ENCODE data around the gene SGK1.

The SGK1 gene

DNA sequence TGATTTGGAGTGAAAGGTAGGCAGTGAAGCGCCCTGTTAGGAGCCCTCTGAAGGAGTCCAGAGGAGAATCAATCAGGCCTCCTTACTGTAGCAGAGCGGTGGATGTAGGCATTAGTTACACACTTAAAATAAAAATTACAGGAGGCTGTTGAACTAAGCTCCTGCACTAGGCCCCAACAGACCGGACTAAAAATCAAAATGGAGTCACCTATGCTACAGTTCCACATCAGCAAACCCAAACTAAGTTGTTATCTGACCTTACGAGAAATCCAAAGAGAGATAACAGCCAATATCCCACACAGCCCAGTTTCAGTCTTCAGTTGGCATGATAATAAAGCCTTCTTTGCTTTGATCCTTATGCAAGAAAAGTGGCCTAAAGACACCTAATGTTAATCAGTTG is 26.8 kb downstream of the SGK1 start:
- H3K4me1 ChIP-seq (ENCODE audit: insufficient read depth, poor library complexity, severe bottlenecking) = peaks cover 27% of the 10 kb centered on the region
- H3K27me3 ChIP-seq (ENCODE audit: insufficient read depth, poor library complexity, severe bottlenecking) = no peaks in the 10 kb centered on the region
- ATAC-seq (ENCODE audit: low read depth) (no peak), DNase-seq (ENCODE audit: low spot score) (no peak)
- no peak overlapping the region for H3K27ac ChIP-seq (ENCODE audit: poor library complexity, severe bottlenecking)
- no peaks in the 10 kb centered on the region for H3K36me3 ChIP-seq (ENCODE audit: low read depth)
- TF ChIP-seq, protein P1, sequence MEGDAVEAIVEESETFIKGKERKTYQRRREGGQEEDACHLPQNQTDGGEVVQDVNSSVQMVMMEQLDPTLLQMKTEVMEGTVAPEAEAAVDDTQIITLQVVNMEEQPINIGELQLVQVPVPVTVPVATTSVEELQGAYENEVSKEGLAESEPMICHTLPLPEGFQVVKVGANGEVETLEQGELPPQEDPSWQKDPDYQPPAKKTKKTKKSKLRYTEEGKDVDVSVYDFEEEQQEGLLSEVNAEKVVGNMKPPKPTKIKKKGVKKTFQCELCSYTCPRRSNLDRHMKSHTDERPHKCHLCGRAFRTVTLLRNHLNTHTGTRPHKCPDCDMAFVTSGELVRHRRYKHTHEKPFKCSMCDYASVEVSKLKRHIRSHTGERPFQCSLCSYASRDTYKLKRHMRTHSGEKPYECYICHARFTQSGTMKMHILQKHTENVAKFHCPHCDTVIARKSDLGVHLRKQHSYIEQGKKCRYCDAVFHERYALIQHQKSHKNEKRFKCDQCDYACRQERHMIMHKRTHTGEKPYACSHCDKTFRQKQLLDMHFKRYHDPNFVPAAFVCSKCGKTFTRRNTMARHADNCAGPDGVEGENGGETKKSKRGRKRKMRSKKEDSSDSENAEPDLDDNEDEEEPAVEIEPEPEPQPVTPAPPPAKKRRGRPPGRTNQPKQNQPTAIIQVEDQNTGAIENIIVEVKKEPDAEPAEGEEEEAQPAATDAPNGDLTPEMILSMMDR (IDR thresholded peaks at IDR 0.05; ENCODE audit: poor library complexity, severe bottlenecking) = no peak
- no peaks in the 10 kb centered on the region for H3K9me3 ChIP-seq (ENCODE audit: severe bottlenecking)
- H3K4me3 ChIP-seq (ENCODE audit: severe bottlenecking) = no peak overlapping the region

DNA sequence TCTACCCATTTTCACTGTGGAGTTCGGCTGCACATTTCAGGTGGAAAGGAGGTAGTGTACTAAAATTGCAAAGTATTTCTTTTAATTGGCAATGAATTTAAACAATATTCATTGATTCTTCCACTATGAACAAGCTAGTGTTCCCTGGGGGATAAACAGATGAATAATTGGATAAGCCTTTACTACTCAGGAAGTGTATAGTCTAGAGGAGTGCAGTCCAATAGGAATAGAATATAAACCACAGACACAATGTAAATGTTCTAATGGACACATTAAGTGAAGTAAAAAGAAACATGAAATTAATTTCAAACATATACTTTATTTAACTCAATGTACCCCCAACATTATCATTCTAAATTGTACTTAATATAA is 28.7 kb downstream of the SGK1 start:
- H3K27ac ChIP-seq (ENCODE audit: poor library complexity, severe bottlenecking) = peak overlapping the region; percentile 98
- no peaks in the 10 kb centered on the region for H3K27me3 ChIP-seq (ENCODE audit: insufficient read depth, poor library complexity, severe bottlenecking)
- ATAC-seq (ENCODE audit: low read depth) = peak; percentile 58; the same call in 2 of the 3 replicates
- H3K36me3 ChIP-seq (ENCODE audit: low read depth) = no peaks in the 10 kb centered on the region
- no peak for DNase-seq (ENCODE audit: low spot score)
- H3K9me3 ChIP-seq (ENCODE audit: severe bottlenecking) = no peaks in the 10 kb centered on the region
- H3K4me1 ChIP-seq (ENCODE audit: insufficient read depth, poor library complexity, severe bottlenecking) = peaks cover 24% of the 10 kb centered on the region
- TF ChIP-seq, protein P1 (IDR thresholded peaks at IDR 0.05; ENCODE audit: poor library complexity, severe bottlenecking) = no peak
- H3K4me3 ChIP-seq (ENCODE audit: severe bottlenecking) = no peak overlapping the region

DNA sequence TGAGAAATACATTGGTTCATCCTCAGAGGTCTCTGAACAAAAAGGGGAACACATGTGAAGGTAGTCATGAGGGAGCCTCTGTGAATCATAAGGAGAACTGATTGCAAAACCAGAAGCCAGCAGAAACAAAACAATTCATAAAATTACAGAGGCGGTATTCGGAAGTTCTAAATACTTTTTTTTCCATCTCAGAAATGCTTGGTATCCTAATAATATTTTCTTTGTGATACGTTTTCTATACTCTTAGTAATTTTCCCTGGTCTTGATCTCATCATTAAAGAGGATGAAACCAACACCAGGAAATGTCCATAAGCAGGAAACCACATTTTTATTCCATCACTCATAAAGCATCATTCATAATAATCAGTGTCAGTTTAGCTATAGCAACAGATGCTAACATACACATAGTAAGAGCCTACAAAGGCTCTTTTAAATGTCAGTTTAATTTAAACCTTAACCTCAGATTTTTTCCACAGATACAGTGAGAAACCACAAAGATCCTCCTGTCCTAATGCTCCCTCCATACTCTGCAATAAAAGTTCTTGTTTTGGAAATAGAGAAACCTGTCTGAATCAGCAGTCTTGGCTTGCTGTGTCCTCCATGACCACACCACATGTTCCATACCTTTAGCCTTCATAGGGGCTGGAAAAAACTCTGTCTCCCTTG is 29.2 kb downstream of the SGK1 start:
- H3K27ac ChIP-seq (ENCODE audit: poor library complexity, severe bottlenecking) = peak overlapping the region; percentile 98
- H3K36me3 ChIP-seq (ENCODE audit: low read depth) = no peaks in the 10 kb centered on the region
- H3K4me1 ChIP-seq (ENCODE audit: insufficient read depth, poor library complexity, severe bottlenecking) = peaks cover 24% of the 10 kb centered on the region
- DNase-seq (ENCODE audit: low spot score) = no peak
- no peaks in the 10 kb centered on the region for H3K27me3 ChIP-seq (ENCODE audit: insufficient read depth, poor library complexity, severe bottlenecking)
- ATAC-seq (ENCODE audit: low read depth) = peak; percentile 91
- H3K9me3 ChIP-seq (ENCODE audit: severe bottlenecking) = no peaks in the 10 kb centered on the region
- H3K4me3 ChIP-seq (ENCODE audit: severe bottlenecking) = no peak overlapping the region
- TF ChIP-seq, protein P1 (IDR thresholded peaks at IDR 0.05; ENCODE audit: poor library complexity, severe bottlenecking) = no peak

DNA sequence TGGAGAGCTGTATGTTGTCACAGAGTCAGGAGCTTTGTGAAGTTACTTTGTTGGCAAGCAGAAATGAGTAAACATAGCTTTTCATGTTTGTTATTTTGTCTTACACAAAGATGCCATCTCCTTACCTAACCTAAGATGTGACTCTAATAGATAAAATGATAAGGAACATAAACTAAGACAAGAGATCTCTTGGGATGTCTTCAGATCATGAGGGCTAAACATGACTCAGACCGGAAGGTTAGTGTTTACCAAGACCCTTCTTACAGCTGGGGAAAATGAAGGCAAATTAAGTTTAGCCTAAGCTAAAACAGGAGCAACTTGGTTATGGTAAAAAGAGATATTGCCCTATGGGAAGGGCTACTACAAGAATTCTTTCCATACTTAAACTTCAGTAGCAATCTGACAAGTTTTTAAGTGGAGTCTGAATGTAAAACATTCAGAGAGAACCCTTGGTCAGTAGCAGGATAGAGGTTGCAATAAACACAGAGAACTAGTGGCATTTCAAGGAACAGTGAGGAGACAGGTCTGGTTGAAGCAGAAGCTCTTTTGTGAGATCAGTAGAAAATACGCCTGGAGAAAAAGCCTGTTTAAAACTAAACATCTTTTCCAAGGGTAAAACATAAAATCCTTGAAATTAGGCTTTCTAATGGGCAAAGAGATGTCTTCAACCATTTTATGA is 29.9 kb downstream of the SGK1 start:
- H3K9me3 ChIP-seq (ENCODE audit: severe bottlenecking) = no peaks in the 10 kb centered on the region
- DNase-seq (ENCODE audit: low spot score) = no peak
- TF ChIP-seq, protein P1 (IDR thresholded peaks at IDR 0.05; ENCODE audit: poor library complexity, severe bottlenecking) = no peak
- no peak overlapping the region for H3K4me3 ChIP-seq (ENCODE audit: severe bottlenecking)
- peaks cover 24% of the 10 kb centered on the region for H3K4me1 ChIP-seq (ENCODE audit: insufficient read depth, poor library complexity, severe bottlenecking)
- peak overlapping the region; percentile 98 for H3K27ac ChIP-seq (ENCODE audit: poor library complexity, severe bottlenecking)
- H3K36me3 ChIP-seq (ENCODE audit: low read depth) = no peaks in the 10 kb centered on the region
- ATAC-seq (ENCODE audit: low read depth) = no peak
- H3K27me3 ChIP-seq (ENCODE audit: insufficient read depth, poor library complexity, severe bottlenecking) = no peaks in the 10 kb centered on the region

DNA sequence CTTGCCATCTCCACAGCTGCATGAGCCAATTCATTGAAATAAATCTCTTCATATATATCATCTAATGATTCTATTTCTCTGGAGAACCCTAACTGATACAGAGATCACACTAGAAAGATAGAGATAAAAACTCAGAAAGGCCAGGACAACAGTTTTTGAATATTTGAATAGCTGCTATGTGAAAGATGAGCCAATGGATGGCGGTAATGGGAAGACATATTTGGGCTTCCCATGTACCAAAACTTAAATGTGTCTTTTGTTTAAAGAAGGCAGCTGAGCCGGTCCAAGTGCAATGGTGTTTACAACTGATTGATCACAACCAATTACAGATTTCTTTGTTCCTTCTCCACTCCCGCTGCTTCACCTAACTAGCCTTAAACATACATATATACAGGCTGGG is 35.1 kb downstream of the SGK1 start:
- Histone ChIP-seq H3K27ac (ENCODE audit: poor library complexity, severe bottlenecking) (no peak overlapping the region), H3K9me3 (ENCODE audit: severe bottlenecking) (no peaks in the 10 kb centered on the region), H3K36me3 (ENCODE audit: low read depth) (no peaks in the 10 kb centered on the region), H3K27me3 (ENCODE audit: insufficient read depth, poor library complexity, severe bottlenecking) (no peaks in the 10 kb centered on the region), H3K4me3 (ENCODE audit: severe bottlenecking) (no peak overlapping the region), H3K4me1 (ENCODE audit: insufficient read depth, poor library complexity, severe bottlenecking) (peaks cover 4% of the 10 kb centered on the region)
- ATAC-seq (ENCODE audit: low read depth) (no peak), DNase-seq (ENCODE audit: low spot score) (no peak)
- TF ChIP-seq, protein P1 (IDR thresholded peaks at IDR 0.05; ENCODE audit: poor library complexity, severe bottlenecking) = no peak

Data from RWPE2 (cell line).